BJ (cell line): ENCODE measurements around the gene GOLPH3L. TPM values are rescaled to one million over a fixed set of nuclear protein-coding genes. Genes with fewer than 3 reads are reported as not detected.

ENCODE experiments used
- CTCF ChIA-PET: fragments of 350-600 bp; formaldehyde crosslinking; extraction: SDS; loops from one replicate; lab custom pipeline; 2021; ENCODE audit warnings: antibody characterized with exemption, inconsistent platforms; lab: Yijun Ruan, JAX
- POLR2A ChIA-PET: fragments of 300-600 bp; sonication (Branson Sonifier 250); formaldehyde crosslinking; extraction: SDS; loops from one replicate; lab custom pipeline; 2021; ENCODE audit warnings: antibody characterized with exemption; lab: Charles Lee
- DNase-seq: peaks from one replicate; pipeline ENCODE4 v3.0.0-alpha.2; 2011; ENCODE audit warnings: low read depth
- H3K27me3 ChIP-seq: 2 replicates; pipeline ENCODE4 v1.6.0; 2011; ENCODE audit warnings: low read length; ENCODE audit not compliant: control insufficient read depth, insufficient read depth
- H3K36me3 ChIP-seq: 2 replicates; pipeline ENCODE4 v1.5.1; 2011; ENCODE audit warnings: low read length; ENCODE audit not compliant: control insufficient read depth, insufficient read depth
- H3K4me3 ChIP-seq: 2 replicates; pipeline ENCODE4 v1.5.1; 2011; ENCODE audit warnings: low read depth, mild to moderate bottlenecking, control low read depth, low read length
- CTCF ChIP-seq: IDR thresholded peaks from 2 replicates; pipeline ENCODE4 v1.5.1; 2011; ENCODE audit warnings: low read depth, mild to moderate bottlenecking, control low read depth, inconsistent platforms, low read length, moderate library complexity; ENCODE audit not compliant: insufficient read depth
- polyA minus RNA-seq: library from RNA; depleted of rRNA, polyadenylated mRNA; stranded (reverse); fragments of >200 nt; gene quantifications from 2 replicates; pipeline ENCODE4 v1.2.3, GENCODE V29; 2011; rRNA and poly(A)+ RNA removed
- polyA plus RNA-seq: library from polyadenylated mRNA; depleted of rRNA; stranded (reverse); fragments of >200 nt; gene quantifications from 2 replicates; pipeline ENCODE4 v1.2.3, GENCODE V29; 2011; rRNA removed

GOLPH3L gene
- 14.6 and 30.9 TPM in 2 replicates for polyA plus RNA-seq
- polyA minus RNA-seq = 15.0 and 18.0 TPM in 2 replicates

GRCh38 chr1:150696995-150697927 lies at the start of gene GOLPH3L:
GOLPH3L (minus strand) TSS chr1:150697154; CDS start chr1:150694838, 2,316 bp downstream.
- Histone ChIP-seq H3K36me3 (no peaks in the 10 kb centered on the region; the same call in 1 of the 2 replicates), H3K27me3 (peaks cover 2% of the 10 kb centered on the region), H3K4me3 (peak within 1 kb of the TSS; percentile 67)
- CTCF ChIA-PET = no interaction called here
- POLR2A ChIA-PET = interaction anchor here (0.7 kb wide), 1 partner anchor 133 kb away, joined by 7 read pairs; no protein-coding TSS in a partner anchor
- peak; percentile 37 for TF ChIP-seq CTCF
- peak; percentile 97 for DNase-seq

GRCh38 chr1:150730130-150730721 lies 33.3 kb upstream of the GOLPH3L start:
- DNase-seq = no peak
- Histone ChIP-seq H3K36me3 (no peaks in the 10 kb centered on the region), H3K4me3 (no peak overlapping the region), H3K27me3 (no peaks in the 10 kb centered on the region)
- CTCF ChIA-PET = no interaction called here
- POLR2A ChIA-PET = no interaction called here
- TF ChIP-seq CTCF = no peak

- POLR2A ChIA-PET = no interaction called here
- no peak for DNase-seq
- CTCF ChIA-PET = interaction anchor here (1.4 kb wide), 1 partner anchor 12 kb away, joined by 3 read pairs; no protein-coding TSS in a partner anchor
- H3K27me3 ChIP-seq = no peaks in the 10 kb centered on the region
- no peak for TF ChIP-seq CTCF
- H3K36me3 ChIP-seq = no peaks in the 10 kb centered on the region
- no peak overlapping the region for H3K4me3 ChIP-seq
Measured at GRCh38 chr1:150724336-150724735, 27.4 kb upstream of the GOLPH3L start.

GRCh38 chr1:150720703-150721102 lies 23.7 kb upstream of the GOLPH3L start, which contains the start of gene HORMAD1:
HORMAD1 (minus strand) TSS chr1:150720895; CDS start chr1:150719505, 1,390 bp downstream.
- H3K4me3 ChIP-seq = no peak within 1 kb of the TSS
- TF ChIP-seq CTCF = no peak
- POLR2A ChIA-PET = no interaction called here
- CTCF ChIA-PET = no interaction called here
- DNase-seq = no peak
- no peaks in the 10 kb centered on the region for H3K27me3 ChIP-seq
- H3K36me3 ChIP-seq = no peaks in the 10 kb centered on the region

GRCh38 chr1:150720098-150720497 lies 23.1 kb upstream of the GOLPH3L start:
- Histone ChIP-seq H3K36me3 (no peaks in the 10 kb centered on the region), H3K4me3 (no peak overlapping the region), H3K27me3 (no peaks in the 10 kb centered on the region)
- TF ChIP-seq CTCF = no peak
- ChIA-PET POLR2A (no interaction called here), CTCF (interaction anchor here (0.6 kb wide), 1 partner anchor 35 kb away, joined by 3 read pairs; no protein-coding TSS in a partner anchor)
- DNase-seq = no peak
